Suppressor macrophage (primary cell): ENCODE measurements around the gene CMKLR1.

Experiments
- DNase-seq, 4 experiments: peaks; one replicate each; pipeline ENCODE4 v3.0.0-alpha.2; 2020 to 2022
- total RNA-seq, 17 experiments: gene quantifications; one replicate each; lab custom pipeline; 2026; ENCODE audit warnings: mixed read lengths in 6 of 17, inconsistent platforms in 3 of 17; lab: John Stamatoyannopoulos, UW

CMKLR1 gene, protein sequence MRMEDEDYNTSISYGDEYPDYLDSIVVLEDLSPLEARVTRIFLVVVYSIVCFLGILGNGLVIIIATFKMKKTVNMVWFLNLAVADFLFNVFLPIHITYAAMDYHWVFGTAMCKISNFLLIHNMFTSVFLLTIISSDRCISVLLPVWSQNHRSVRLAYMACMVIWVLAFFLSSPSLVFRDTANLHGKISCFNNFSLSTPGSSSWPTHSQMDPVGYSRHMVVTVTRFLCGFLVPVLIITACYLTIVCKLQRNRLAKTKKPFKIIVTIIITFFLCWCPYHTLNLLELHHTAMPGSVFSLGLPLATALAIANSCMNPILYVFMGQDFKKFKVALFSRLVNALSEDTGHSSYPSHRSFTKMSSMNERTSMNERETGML
- 38.0 to 222 (median 92.4) reads per million in 17 experiments for total RNA-seq

- peak; percentile 51 to 79 (median 68) for DNase-seq
Observed at GRCh38 chr12:108338915-108339657, at the start of gene CMKLR1. TSS of gene CMKLR1 (minus strand) at chr12:108339311. CDS start at chr12:108293591, 45,720 bp downstream.

- no peak for DNase-seq
Observed at GRCh38 chr12:108387771-108388170, 48.7 kb upstream of the CMKLR1 start.

- DNase-seq: no peak
Observed at GRCh38 chr12:108386709-108387360, 47.7 kb upstream of the CMKLR1 start.

DNA sequence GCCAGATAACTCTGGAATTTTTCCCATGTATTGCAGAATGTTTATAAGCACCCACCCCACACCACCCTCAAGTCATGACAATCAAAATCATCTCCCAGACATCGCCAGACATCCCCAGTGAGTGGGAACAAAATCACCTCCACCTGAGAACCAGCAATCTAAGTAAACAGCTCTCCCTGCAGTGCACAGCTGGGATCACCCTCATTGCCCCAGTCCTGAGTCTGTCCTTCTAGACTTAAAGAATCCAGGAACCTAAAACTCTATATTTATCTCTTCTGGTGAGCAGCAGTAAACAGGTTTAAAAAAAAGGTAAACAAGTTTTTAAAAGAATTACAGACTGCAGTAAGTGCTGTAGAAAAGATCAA lies 43.3 kb upstream of the CMKLR1 start:
- DNase-seq: no peak

- DNase-seq: peak; percentile 21 to 57 (median 38)
Observed at GRCh38 chr12:108381787-108382436, 42.8 kb upstream of the CMKLR1 start.

DNA sequence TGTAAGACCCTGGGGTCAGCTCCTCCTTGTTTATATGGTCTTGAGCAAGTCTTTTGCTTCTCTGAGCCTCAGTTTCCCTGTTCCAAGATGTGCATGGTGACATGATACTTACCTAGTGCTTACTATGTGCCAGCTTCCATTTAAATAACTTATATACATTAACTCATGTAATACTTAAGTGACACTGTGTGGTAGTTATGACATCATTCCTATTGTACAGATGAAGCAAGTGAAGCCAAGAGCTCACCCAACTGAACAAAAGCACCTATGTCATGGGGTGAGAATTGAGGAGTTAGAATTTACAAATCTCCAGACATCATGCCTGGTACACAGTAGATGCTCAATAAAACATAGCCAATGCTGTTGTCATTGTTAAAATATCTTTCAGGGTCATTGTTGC lies 41.3 kb upstream of the CMKLR1 start:
- DNase-seq: no peak

DNA sequence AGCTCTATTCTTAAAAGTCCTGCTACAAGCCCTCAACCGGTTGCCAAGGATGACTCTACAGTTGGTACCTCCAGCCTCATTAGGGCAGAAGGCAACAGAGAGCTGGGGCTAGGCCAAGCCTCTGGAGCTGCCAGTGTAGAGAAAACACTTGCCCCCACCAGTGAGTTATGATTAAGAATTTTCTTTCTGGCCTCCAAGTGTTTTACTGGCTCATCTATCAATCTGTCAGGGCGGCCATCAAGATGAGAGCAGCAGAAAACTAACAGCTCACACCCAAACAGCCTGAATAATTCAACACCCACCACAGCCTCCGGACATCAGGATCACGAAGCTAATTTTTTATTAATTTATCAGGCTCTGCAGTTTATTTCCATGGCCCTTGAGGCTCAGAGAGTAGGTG lies 40.7 kb upstream of the CMKLR1 start:
- no peak for DNase-seq

GRCh38 chr12:108378926-108379325 lies 39.8 kb upstream of the CMKLR1 start:
- peak in 1 of 4 experiments; percentile 26 for DNase-seq

DNA sequence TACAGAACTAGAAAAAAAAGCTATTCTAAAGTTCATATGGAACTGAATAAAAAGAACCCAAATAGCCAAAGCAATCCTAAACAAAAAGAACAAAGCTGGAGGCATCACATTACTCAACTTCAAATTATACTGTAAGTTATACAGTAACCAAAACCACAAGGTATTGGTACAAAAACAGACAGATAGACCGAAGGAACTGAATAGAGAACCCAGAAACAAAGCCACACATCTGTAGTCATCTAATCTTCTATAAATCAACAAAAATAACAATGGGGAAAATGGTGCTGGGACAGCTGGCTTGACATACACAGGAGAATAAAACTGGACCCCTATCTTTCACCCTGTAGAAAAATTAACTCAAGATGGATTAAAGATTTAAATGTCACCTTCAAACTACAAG lies 38.1 kb upstream of the CMKLR1 start:
- no peak for DNase-seq

GRCh38 chr12:108375986-108376663 lies 37.0 kb upstream of the CMKLR1 start:
- DNase-seq: no peak

DNA sequence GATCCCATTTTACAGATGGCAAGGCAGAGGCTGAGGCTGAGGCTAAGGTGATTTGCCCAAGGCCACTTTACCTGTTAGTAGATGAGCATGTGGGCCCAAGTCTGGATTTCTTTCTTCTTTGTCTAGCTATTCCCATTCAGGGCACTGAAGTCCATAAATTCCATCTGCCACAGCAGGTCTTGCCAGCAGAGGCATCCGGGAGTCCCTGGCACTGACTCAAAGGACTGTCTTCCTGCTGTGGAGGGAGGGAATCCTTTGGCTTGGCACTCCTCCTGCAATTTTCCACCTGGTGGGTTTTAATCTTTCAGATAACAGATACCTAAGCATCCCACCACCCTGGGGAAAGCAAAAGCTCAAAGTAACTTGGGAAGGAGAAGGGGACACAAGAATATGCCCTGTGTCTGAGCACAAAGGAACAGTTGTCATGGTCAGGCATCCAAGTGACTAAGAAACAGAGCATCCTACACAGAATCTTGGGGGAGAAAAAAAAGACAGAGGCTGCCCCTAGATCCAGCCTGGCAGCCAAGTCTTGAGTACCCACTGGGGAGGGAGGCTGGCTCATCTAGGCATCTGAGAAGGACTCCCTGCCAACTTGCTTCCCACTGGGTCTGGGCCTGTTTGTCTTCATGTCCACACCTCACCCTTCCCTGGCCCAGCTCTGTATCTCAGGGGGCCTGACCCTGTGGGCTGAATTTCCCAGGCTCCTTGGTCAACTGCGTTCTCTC lies 35.6 kb upstream of the CMKLR1 start:
- no peak for DNase-seq

GRCh38 chr12:108373111-108373510 lies 34.0 kb upstream of the CMKLR1 start:
- DNase-seq: no peak

DNA sequence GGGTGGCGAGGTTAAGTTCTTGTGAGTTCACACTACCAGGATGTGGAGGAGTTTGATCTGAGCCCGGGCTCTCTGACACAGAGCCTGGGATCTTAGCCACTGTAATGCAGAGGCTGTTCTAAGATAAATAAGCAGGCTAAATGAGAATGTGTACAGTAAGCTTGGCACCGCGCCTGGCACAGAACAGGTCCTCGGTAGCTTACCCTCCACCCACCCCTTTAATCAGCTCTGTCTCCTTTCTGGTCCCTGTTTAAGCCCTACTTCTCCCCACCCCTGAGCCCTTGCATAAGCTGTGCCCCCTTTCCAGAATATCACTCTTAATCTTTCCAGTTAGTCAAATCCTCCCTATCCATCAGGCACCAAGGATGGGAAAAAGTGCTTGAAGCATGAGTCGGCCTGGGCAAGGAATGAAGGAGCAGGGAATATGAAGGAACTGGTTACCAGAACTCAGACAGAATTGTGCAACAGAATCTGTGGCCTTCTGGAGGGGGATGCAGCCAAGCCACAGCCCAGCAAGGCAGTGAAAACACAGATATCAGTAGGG lies 32.8 kb upstream of the CMKLR1 start:
- DNase-seq: peak in 3 of 4 experiments; percentile 33 to 53 (median 41)

GRCh38 chr12:108370415-108370814 lies 31.3 kb upstream of the CMKLR1 start:
- no peak for DNase-seq

GRCh38 chr12:108369736-108370396 lies 30.8 kb upstream of the CMKLR1 start:
- no peak for DNase-seq

DNA sequence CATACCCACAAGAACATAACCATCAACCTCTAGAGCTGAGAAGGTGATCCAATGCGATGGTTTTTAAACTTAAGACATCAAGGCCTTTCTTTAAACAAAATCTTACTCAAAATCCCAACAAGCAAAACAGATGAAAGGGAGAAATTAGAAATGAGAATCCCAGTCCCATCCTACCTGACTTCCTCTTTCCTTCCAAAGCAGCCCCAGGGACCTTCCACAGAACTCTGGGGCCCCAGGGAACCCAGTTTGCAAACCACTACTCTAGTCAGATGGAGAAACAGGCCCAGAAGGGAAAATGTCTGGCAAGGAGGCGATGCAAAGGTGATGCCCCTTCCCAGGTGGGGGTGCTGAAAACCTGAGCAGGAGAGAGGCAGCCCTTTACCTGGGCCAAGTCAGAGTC lies 29.0 kb upstream of the CMKLR1 start:
- peak in 3 of 4 experiments; percentile 17 to 25 (median 20) for DNase-seq

DNA sequence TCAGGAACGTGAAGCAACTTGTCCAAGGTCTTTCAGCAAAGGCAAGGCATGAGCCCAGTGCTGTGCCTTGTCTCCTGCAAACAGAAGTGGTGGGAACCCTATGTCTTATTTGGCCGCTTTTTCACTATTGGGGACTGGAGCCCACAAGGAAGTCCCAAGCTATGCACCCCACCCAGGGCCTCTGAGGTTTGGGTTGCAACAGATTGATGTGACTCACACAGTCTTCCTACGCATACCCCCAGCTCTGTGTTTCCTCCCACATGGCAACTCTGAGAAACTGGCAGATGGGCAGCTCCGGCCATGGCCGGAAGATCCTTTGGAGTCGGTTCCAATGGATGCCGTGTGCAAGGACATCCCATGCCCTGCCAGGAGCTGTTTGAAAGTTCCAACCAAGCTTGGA lies 28.3 kb upstream of the CMKLR1 start:
- peak; percentile 89 to 95 (median 92) for DNase-seq

DNA sequence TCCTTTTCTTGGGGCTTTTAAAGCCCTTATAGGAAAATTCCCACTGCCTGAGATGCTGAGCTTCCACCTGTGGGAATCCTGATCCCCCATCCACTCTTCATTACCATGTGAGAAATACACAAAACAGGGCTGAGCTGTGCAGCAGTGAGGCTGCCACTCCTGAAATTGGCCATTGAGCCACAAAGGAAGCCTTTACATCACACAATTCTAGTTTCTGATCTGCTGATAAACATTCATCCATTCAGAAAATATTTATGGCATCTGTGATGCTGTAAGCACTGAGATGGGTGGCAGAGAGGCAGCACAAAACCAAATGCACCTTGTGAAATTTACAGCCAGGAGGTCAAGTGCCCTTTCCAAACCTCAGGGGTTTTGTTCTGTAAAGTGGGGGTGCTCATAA lies 26.2 kb upstream of the CMKLR1 start:
- DNase-seq: no peak

DNA sequence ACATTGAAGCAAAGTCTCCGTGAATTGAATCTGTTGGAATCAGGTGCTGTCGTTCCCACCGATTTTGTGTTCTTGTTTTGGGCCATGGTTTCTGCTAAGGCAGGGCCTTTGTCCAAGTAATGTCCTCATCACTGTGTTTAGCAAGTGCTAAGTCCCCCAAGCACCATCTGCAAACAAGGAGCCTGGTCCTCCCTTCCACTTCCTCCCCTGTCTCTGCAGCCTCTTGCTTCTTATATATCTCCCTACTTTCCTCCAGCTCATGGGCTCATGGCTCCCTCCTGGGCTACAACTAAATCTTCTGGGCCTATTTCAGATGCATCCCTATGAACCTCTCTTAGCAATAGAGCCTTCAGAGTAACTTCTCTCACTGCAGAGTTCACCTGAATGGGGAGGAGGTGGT lies 25.8 kb upstream of the CMKLR1 start:
- peak in 2 of 4 experiments; percentile 17 to 36 for DNase-seq

DNA sequence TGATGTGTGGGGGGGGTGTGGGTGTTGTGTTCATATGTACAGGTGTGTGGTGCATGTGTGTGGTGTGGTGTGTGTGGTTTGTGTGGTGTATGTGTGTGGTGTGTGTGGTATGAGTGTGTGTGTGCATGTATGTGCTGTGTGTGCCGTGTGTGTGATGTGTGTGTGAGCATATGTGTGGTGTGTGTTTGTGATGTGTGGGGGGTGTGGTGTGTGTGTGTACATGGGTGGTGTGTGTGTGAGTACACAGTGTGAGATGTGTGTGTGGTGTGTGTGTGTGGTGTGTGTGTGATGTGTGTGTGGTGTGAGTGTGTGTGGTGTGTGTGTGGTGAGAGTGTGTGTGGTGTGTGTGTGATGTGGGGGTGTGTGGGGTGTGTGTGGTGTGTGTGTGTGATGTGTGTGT lies 24.5 kb upstream of the CMKLR1 start:
- no peak for DNase-seq

DNA sequence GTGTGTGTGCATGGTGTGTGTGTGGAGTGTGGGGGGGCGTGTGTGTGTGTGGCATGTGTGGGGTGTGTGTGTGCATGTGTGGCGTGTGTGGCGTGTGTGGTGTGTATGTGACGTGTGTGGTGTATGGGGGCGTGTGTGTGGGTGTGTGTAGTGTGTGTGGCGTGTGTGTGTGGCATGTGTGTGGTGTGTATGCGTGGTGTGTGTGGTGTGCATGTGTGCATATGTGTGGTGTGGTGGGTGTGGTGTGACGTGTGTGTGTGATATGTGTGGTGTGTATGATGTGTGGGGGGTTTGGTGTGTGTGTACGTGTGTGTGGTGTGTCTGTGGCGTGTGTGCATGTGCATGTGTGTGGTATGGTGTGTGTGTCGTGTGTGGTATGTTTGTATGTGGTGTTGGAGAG lies 24.1 kb upstream of the CMKLR1 start:
- DNase-seq: no peak
